ENCODE results near the gene MPRIP.

MPRIP gene

GRCh38 chr17:17056156-17056539 is 13.9 kb downstream of the MPRIP start:
- 0 out of 2 replicates have a peak, but pooled peaks cover 7% of the 10 kb centered on the region for H3K4me1 ChIP-seq (ENCODE audit: control insufficient read depth, insufficient read depth, low read length)
- no peaks in the 10 kb centered on the region for H3K9me3 ChIP-seq (ENCODE audit: control insufficient read depth, insufficient read depth, low read depth, low read length)
- peaks cover 0 to 37% of the 10 kb centered on the region in 2 experiments for H3K36me3 ChIP-seq (ENCODE audit: control insufficient read depth in 2 of 2, insufficient read depth in 1 of 2, low read length in 2 of 2)
- TF ChIP-seq ZFHX2 (tag by site-specific recombination; conservative IDR thresholded peaks at IDR 0.05) (peak; percentile 27; the same call in 1 of the 2 replicates), TRIM28 (IDR thresholded peaks at IDR 0.05; ENCODE audit: borderline replicate concordance, low read length) (no peak)
- no peak overlapping the region for H3K4me3 ChIP-seq (ENCODE audit: low read depth, low read length)
- no peak overlapping the region for H3K27ac ChIP-seq (ENCODE audit: extremely low read depth, low read depth, low read length)
- POLR2A ChIA-PET: interaction anchor here (0.6 kb wide), 1 partner anchor 33 kb away, joined by 8 read pairs; no protein-coding TSS in a partner anchor
- CTCF ChIA-PET: interaction anchor here (0.6 to 1.3 kb wide), 2 partner anchors 9 to 80 kb away, joined by 3 read pairs; no protein-coding TSS in a partner anchor

GRCh38 chr17:17057057-17057551 is 14.8 kb downstream of the MPRIP start:
- no peak overlapping the region for H3K27ac ChIP-seq (ENCODE audit: extremely low read depth, low read depth, low read length)
- H3K4me1 ChIP-seq (ENCODE audit: control insufficient read depth, insufficient read depth, low read length): no peaks in the 10 kb centered on the region
- POLR2A ChIA-PET: interaction anchor here (1.0 kb wide), 1 partner anchor 15 kb away, joined by 3 read pairs; the partner anchor contains the start of gene MPRIP

GRCh38 chr17:17058304-17058703 is 16.0 kb downstream of the MPRIP start:
- Histone ChIP-seq H3K27ac (ENCODE audit: extremely low read depth, low read depth, low read length) (no peak overlapping the region), H3K9me3 (ENCODE audit: control insufficient read depth, insufficient read depth, low read depth, low read length) (no peaks in the 10 kb centered on the region), H3K4me3 (ENCODE audit: low read depth, low read length) (no peak overlapping the region), H3K36me3 (ENCODE audit: control insufficient read depth in 2 of 2, insufficient read depth in 1 of 2, low read length in 2 of 2) (peaks cover 0 to 44% of the 10 kb centered on the region in 2 experiments), H3K4me1 (ENCODE audit: control insufficient read depth, insufficient read depth, low read length) (no peaks in the 10 kb centered on the region)
- ChIA-PET POLR2A (interaction anchor here (1.8 kb wide), 1 partner anchor 13 kb away, joined by 6 read pairs; no protein-coding TSS in a partner anchor), CTCF (no interaction called here)
- TF ChIP-seq ZNF624 (tag by site-specific recombination; IDR thresholded peaks at IDR 0.05) (no peak), ZNF248 (tag by site-specific recombination; IDR thresholded peaks at IDR 0.05) (no peak), ZNF19 (tag by site-specific recombination; IDR thresholded peaks at IDR 0.05; ENCODE audit: low read depth) (no peak), ZNF37A (tag by site-specific recombination; IDR thresholded peaks at IDR 0.05) (no peak), ZNF132 (tag by site-specific recombination; IDR thresholded peaks at IDR 0.05; ENCODE audit: borderline replicate concordance) (no peak), ZXDB (tag by site-specific recombination; IDR thresholded peaks at IDR 0.05) (no peak), ZBTB20 (tag by site-specific recombination; IDR thresholded peaks at IDR 0.05) (no peak), ZSCAN23 (tag by site-specific recombination; IDR thresholded peaks at IDR 0.05) (no peak), KLF17 (tag by site-specific recombination; IDR thresholded peaks at IDR 0.05) (no peak), ZNF311 (tag by site-specific recombination; IDR thresholded peaks at IDR 0.05; ENCODE audit: borderline replicate concordance) (no peak), ZFHX2 (tag by site-specific recombination; conservative IDR thresholded peaks at IDR 0.05) (no peak), OSR2 (tag by site-specific recombination; IDR thresholded peaks at IDR 0.05) (no peak), ZNF623 (tag by site-specific recombination; IDR thresholded peaks at IDR 0.05) (no peak), HOXD13 (CRISPR knock-in tag; IDR thresholded peaks at IDR 0.05; ENCODE audit: borderline replicate concordance) (no peak), ZBTB44 (tag by site-specific recombination; IDR thresholded peaks at IDR 0.05) (no peak), ZNF645 (tag by site-specific recombination; IDR thresholded peaks at IDR 0.05) (no peak)

More at GRCh38 chr17:17057057-17057551, 14.8 kb downstream of the MPRIP start:
- peaks cover 0 to 37% of the 10 kb centered on the region in 2 experiments for H3K36me3 ChIP-seq (ENCODE audit: control insufficient read depth in 2 of 2, insufficient read depth in 1 of 2, low read length in 2 of 2)
- TF ChIP-seq MEIS1 (CRISPR knock-in tag; IDR thresholded peaks at IDR 0.05; ENCODE audit: borderline replicate concordance): no peak
- 0 out of 2 replicates have a peak, but pooled peaks have one; percentile 30 for TF ChIP-seq KLF1 (tag by site-specific recombination; IDR thresholded peaks at IDR 0.05)
- no peak for TF ChIP-seq ZXDB (tag by site-specific recombination; IDR thresholded peaks at IDR 0.05)
- no peak overlapping the region for H3K4me3 ChIP-seq (ENCODE audit: low read depth, low read length)
- CTCF ChIA-PET: interaction anchor here (0.5 to 0.6 kb wide), 2 partner anchors 56 to 536 kb away, joined by 3 read pairs; no protein-coding TSS in a partner anchor
- H3K9me3 ChIP-seq (ENCODE audit: control insufficient read depth, insufficient read depth, low read depth, low read length): no peaks in the 10 kb centered on the region
